ENCODE measurements around the gene CTIF.
"Not testable (repeated sequence)": the region's sequence is repeated elsewhere in the genome, so short reads cannot be mapped to it uniquely, and the experiment has no call there.

Gene CTIF

DNA sequence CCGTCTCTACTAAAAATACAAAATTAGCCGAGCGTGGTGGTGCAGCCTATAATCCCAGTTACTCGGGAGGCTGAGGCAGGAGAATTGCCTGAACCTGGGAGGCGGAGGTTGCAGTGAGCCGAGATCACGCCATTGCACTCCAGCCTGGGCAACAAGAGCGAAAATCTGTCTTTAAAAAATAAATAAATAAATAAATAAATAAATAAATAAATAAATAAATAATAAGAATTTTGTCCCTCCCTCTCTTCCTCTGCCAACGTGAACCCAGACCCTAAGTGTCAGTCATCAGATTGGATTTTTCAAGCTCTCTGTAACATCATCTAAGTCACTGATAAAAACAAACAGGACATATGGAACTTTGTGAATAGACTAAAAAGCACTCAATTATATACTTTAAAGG lies 178.4 kb downstream of the CTIF start:
- not testable (repeated sequence) for H3K27me3 ChIP-seq (ENCODE audit: insufficient read depth, low read length); H3K4me3 ChIP-seq (ENCODE audit: low read length); H3K9me3 ChIP-seq (ENCODE audit: insufficient read depth, low read depth, low read length); H3K36me3 ChIP-seq (ENCODE audit: insufficient read depth, low read depth, low read length); H3K9ac ChIP-seq (ENCODE audit: low read depth, low read length); H3K4me1 ChIP-seq (ENCODE audit: insufficient read depth, low read length); H3K27ac ChIP-seq (ENCODE audit: low read length)

DNA sequence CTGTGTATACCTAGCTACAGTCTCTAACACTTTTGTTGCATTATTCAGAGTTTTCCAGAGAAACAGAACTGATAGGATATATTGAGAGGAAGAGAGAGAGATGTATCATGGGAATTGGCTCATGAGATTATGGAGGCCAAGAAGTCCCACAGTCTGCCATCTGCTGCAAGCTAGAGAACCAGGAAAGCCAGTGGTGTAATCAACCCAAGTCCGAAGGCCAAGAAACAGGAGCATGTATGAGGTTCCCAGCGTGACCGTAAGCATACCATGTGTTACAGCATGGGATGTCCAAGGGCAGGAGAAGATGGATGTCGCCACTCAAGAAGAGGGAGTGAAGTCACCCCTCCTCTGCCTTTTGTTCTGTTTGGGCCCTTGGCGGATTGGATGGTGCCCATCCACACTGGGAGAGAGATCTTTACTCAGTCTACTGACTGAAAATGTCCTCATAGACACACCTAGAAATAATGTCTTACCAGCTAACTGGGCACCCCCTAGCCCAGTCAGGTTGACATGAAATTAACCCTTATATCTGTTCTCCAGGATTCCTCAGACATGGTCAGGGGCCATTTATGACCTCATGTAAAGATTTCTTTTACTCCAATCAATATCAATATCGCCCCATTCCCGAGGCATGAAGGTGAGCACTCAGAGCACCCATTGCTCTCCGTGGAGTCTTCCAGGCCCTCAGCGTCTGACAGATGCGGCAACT lies 179.6 kb downstream of the CTIF start:
- no peak overlapping the region for H3K9ac ChIP-seq (ENCODE audit: low read depth, low read length)
- H3K27me3 ChIP-seq (ENCODE audit: insufficient read depth, low read length) = no peaks in the 10 kb centered on the region
- H3K36me3 ChIP-seq (ENCODE audit: insufficient read depth, low read depth, low read length) = no peaks in the 10 kb centered on the region
- H3K4me3 ChIP-seq (ENCODE audit: low read length) = no peak overlapping the region
- peaks cover 5% of the 10 kb centered on the region; the same call in 1 of the 2 replicates for H3K4me1 ChIP-seq (ENCODE audit: insufficient read depth, low read length)
- H3K9me3 ChIP-seq (ENCODE audit: insufficient read depth, low read depth, low read length) = no peaks in the 10 kb centered on the region
- no peak overlapping the region for H3K27ac ChIP-seq (ENCODE audit: low read length)

DNA sequence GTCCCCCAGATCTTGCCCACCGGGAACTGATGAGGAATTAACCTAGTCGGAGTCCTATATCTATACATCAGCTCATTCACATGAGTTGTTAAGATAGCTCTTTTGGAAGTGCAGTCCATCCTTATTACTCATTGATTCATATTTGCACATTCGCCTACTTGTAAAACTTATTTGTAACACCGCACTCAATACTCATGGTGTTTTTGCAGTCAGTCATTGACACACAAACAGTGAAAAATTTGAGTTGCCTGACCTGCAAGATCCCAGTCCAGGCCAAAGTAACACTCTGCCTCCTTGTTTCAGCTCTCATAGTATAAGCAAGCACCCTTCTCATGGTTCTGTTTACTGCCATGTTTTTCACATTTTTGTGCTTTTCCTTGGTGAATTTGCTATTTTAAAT lies 180.6 kb downstream of the CTIF start:
- Histone ChIP-seq H3K9ac (ENCODE audit: low read depth, low read length) (no peak overlapping the region), H3K4me3 (ENCODE audit: low read length) (no peak overlapping the region), H3K27ac (ENCODE audit: low read length) (no peak overlapping the region), H3K4me1 (ENCODE audit: insufficient read depth, low read length) (peaks cover 5% of the 10 kb centered on the region; the same call in 1 of the 2 replicates), H3K9me3 (ENCODE audit: insufficient read depth, low read depth, low read length) (no peaks in the 10 kb centered on the region), H3K36me3 (ENCODE audit: insufficient read depth, low read depth, low read length) (no peaks in the 10 kb centered on the region), H3K27me3 (ENCODE audit: insufficient read depth, low read length) (no peaks in the 10 kb centered on the region)

DNA sequence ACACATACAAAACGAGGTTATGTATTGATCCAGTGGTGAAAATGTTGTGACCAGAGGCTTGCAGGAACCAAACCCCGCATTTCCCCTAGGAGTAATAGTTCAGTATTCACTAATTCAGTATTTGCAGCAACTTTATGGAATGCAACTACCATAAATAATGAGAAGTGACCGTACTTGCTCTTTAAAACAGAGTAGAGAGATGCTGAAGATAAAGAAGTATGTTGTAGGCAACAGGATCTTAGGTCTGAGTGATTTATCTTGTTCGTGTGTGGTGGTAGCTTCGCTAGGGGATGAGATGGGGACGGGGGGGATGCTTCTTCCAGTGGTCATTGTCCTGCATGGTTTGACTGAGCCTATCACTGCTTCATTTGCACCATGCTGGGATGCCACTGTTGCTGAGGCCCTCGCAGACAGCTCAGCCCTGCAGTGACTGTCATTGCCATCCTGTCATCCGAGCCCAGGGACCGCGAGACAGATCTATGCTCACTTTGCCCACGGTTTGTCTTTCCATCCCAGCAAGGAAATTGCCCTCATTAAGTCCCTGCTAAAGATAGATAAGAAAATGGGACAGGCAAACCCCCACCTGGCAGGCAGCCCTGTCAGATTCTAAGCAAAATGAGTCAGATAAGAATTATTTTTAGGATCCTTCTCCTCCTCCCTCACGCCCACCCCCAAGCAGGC lies 181.3 kb downstream of the CTIF start:
- Histone ChIP-seq H3K4me1 (ENCODE audit: insufficient read depth, low read length) (0 out of 2 replicates have a peak, but pooled peaks cover 2% of the 10 kb centered on the region), H3K27ac (ENCODE audit: low read length) (no peak overlapping the region), H3K4me3 (ENCODE audit: low read length) (no peak overlapping the region), H3K36me3 (ENCODE audit: insufficient read depth, low read depth, low read length) (no peaks in the 10 kb centered on the region), H3K27me3 (ENCODE audit: insufficient read depth, low read length) (no peaks in the 10 kb centered on the region), H3K9me3 (ENCODE audit: insufficient read depth, low read depth, low read length) (no peaks in the 10 kb centered on the region), H3K9ac (ENCODE audit: low read depth, low read length) (no peak overlapping the region)

DNA sequence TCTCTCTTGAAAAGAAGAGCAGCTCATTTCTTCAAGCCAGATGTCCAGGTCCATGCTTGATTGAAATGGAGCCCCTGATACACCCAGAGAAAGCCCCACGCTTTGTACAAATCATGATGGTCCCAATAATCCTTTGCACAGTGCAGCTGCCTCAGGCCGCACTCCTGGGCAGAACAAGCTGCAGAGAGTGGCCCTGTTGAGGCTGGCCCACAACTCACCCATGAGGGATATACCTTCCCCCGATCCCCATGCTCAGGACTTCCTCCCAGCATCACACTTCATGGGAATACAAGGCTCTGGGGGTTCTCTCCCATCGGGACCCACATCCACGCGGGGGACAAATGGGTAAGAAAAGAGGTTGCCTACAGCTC lies 181.8 kb downstream of the CTIF start:
- no peak overlapping the region for H3K27ac ChIP-seq (ENCODE audit: low read length)

DNA sequence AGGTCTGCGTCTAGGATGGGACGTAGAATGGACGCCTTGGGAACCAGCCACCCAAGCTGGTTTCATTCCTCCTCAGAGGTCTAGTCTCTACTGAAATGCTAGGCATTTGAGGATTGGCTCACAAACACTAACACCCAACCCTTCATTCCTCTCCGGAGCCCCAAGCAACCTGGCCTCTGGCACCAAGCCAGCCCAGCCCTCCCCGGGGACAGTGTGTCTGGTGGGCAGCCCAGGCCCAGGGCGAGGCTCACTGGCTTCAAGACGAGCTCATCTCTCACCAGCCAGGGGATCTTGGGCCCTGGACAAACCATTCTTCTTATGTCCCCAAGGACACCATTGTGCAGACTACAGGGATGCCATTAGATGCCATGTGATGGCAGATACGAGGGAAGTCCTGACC lies 182.5 kb downstream of the CTIF start:
- Histone ChIP-seq H3K4me3 (ENCODE audit: low read length) (no peak overlapping the region), H3K9ac (ENCODE audit: low read depth, low read length) (no peak overlapping the region), H3K27ac (ENCODE audit: low read length) (no peak overlapping the region)

More for the DNA sequence above, 181.8 kb downstream of the CTIF start:
- Histone ChIP-seq H3K9ac (ENCODE audit: low read depth, low read length) (no peak overlapping the region), H3K4me3 (ENCODE audit: low read length) (no peak overlapping the region), H3K4me1 (ENCODE audit: insufficient read depth, low read length) (no peaks in the 10 kb centered on the region), H3K36me3 (ENCODE audit: insufficient read depth, low read depth, low read length) (no peaks in the 10 kb centered on the region), H3K9me3 (ENCODE audit: insufficient read depth, low read depth, low read length) (no peaks in the 10 kb centered on the region), H3K27me3 (ENCODE audit: insufficient read depth, low read length) (no peaks in the 10 kb centered on the region)

DNA sequence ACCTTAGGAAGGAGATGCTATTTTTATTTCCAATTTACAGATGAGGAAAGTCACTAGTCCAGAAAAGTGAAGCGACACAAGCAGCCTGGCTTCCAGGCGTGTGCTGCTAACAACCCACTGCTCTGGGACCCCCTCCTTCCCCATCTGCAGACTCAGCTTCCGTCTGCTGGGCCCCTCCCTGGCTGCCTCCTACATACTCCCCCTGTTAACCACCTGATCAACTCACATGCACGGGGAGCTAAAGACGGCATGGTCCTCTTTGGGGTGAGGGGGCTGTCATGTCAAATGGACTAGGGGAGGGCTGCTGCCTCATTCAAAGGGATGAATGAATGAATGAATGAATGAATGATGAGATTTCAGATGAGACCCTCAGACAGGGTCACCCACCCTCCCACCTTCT lies 184.2 kb downstream of the CTIF start:
- no peaks in the 10 kb centered on the region for H3K36me3 ChIP-seq (ENCODE audit: insufficient read depth, low read depth, low read length)
- H3K27ac ChIP-seq (ENCODE audit: low read length) = no peak overlapping the region
- H3K4me1 ChIP-seq (ENCODE audit: insufficient read depth, low read length) = no peaks in the 10 kb centered on the region
- no peaks in the 10 kb centered on the region for H3K27me3 ChIP-seq (ENCODE audit: insufficient read depth, low read length)
- no peak overlapping the region for H3K4me3 ChIP-seq (ENCODE audit: low read length)
- H3K9ac ChIP-seq (ENCODE audit: low read depth, low read length) = no peak overlapping the region
- H3K9me3 ChIP-seq (ENCODE audit: insufficient read depth, low read depth, low read length) = no peaks in the 10 kb centered on the region

More for the DNA sequence above, 182.5 kb downstream of the CTIF start:
- Histone ChIP-seq H3K9me3 (ENCODE audit: insufficient read depth, low read depth, low read length) (no peaks in the 10 kb centered on the region), H3K27me3 (ENCODE audit: insufficient read depth, low read length) (no peaks in the 10 kb centered on the region), H3K36me3 (ENCODE audit: insufficient read depth, low read depth, low read length) (no peaks in the 10 kb centered on the region), H3K4me1 (ENCODE audit: insufficient read depth, low read length) (no peaks in the 10 kb centered on the region)

DNA sequence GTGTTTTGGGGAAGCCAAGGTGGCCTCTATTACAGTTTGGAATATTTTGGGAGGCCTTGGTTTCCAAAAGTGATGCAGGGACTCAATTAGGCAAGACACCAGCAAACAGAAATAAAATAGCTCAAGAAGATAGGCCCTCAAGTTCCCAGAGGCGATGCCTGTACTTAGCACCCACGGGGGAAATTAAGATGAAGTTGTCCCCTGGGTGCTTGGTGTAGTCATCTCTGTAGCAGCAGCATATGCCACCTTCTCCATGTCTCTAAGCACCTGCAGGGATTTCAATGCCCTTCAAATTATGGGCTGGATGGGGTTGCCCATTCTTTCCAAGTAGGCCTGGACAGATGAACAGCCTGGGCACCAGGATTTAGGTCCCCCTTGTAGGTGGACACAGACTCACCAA lies 185.0 kb downstream of the CTIF start:
- H3K9ac ChIP-seq (ENCODE audit: low read depth, low read length) = no peak overlapping the region
- no peak overlapping the region for H3K27ac ChIP-seq (ENCODE audit: low read length)
- H3K27me3 ChIP-seq (ENCODE audit: insufficient read depth, low read length) = no peaks in the 10 kb centered on the region
- no peaks in the 10 kb centered on the region for H3K9me3 ChIP-seq (ENCODE audit: insufficient read depth, low read depth, low read length)
- no peaks in the 10 kb centered on the region for H3K4me1 ChIP-seq (ENCODE audit: insufficient read depth, low read length)
- no peaks in the 10 kb centered on the region for H3K36me3 ChIP-seq (ENCODE audit: insufficient read depth, low read depth, low read length)
- no peak overlapping the region for H3K4me3 ChIP-seq (ENCODE audit: low read length)

DNA sequence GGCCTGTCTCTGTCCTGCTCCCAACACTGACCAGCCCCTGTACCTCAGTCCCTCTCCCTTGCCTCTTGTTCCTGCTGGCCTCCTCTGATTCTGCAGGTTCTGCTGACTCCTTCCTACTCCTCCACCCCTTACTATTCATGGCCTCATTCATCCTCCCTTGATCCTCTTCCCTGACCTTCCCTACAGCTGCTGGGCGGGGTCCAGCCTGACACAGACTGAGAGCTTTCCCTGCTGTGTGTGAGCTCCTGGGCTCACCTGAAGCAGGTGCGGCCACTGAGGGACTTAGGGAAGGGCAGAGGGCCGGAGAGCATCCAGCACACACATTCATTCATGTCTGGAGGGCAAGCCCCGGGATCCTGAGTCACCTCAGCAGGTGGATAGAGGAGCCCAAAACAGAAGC lies 185.6 kb downstream of the CTIF start:
- no peak overlapping the region; the same call in 1 of the 2 replicates for H3K9ac ChIP-seq (ENCODE audit: low read depth, low read length)
- no peaks in the 10 kb centered on the region for H3K9me3 ChIP-seq (ENCODE audit: insufficient read depth, low read depth, low read length)
- no peak overlapping the region for H3K27ac ChIP-seq (ENCODE audit: low read length)
- no peaks in the 10 kb centered on the region for H3K36me3 ChIP-seq (ENCODE audit: insufficient read depth, low read depth, low read length)
- no peaks in the 10 kb centered on the region for H3K27me3 ChIP-seq (ENCODE audit: insufficient read depth, low read length)
- no peaks in the 10 kb centered on the region for H3K4me1 ChIP-seq (ENCODE audit: insufficient read depth, low read length)
- H3K4me3 ChIP-seq (ENCODE audit: low read length) = no peak overlapping the region

DNA sequence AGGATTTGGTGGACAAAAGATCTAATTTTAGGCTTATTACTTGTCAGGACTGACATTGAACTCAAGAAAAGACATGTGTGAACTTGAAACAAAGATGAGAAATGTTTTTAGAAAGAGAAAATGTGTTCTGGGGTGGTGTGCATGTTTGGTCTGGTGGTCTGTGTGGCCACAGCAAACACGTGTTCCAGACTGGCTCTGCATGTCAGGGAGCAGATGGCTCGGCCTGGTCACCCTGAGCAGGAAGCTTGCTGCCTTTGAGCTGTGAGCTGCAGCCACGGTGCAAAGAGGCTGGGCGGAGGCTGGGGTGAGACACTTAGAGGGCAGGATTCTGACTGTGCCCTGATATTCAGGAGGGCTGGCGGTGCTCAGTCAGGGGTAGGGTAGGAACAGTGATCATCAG lies 186.1 kb downstream of the CTIF start:
- no peak overlapping the region for H3K27ac ChIP-seq (ENCODE audit: low read length)
- H3K36me3 ChIP-seq (ENCODE audit: insufficient read depth, low read depth, low read length) = no peaks in the 10 kb centered on the region
- H3K4me1 ChIP-seq (ENCODE audit: insufficient read depth, low read length) = no peaks in the 10 kb centered on the region
- H3K9me3 ChIP-seq (ENCODE audit: insufficient read depth, low read depth, low read length) = no peaks in the 10 kb centered on the region
- H3K4me3 ChIP-seq (ENCODE audit: low read length) = no peak overlapping the region
- no peak overlapping the region for H3K9ac ChIP-seq (ENCODE audit: low read depth, low read length)
- no peaks in the 10 kb centered on the region for H3K27me3 ChIP-seq (ENCODE audit: insufficient read depth, low read length)

DNA sequence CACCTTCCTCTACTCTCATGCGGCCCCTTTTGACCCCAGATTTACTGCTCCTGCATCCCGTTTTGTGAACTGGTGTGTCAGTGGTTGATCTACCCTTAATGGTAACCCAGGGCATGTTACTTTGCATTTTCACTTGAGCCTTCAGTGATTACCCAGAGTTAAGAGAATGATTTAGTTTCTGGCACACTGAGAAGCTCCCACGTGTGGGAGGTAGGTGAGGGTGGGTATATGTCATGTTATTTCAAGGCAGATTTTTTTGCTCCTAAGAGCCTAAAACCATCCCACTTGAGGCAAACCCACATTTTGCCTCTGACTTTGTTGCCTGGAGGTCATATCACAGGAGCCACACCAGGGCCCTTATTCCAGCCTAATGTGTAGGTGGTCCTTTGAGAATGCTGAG lies 186.7 kb downstream of the CTIF start:
- Histone ChIP-seq H3K27ac (ENCODE audit: low read length) (no peak overlapping the region), H3K9ac (ENCODE audit: low read depth, low read length) (no peak overlapping the region), H3K4me3 (ENCODE audit: low read length) (no peak overlapping the region)

DNA sequence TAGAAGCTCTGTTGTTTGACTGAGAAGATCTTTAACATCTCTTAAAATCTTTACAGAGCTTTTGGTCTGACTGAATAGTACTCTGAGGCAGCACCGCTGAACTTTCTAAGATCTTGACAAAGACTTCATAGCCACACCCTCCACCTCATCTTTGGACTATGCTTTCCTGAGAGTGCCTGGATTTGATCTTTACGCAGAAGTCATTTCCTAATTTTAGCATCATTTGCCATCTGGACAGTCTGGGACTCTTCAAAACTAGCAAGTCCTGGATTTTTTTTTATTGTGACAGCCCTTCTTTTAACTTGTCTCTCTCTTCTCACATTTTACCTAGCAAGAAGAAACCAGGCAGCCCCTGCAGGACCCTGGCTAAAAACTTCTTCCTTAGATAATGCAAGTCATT lies 188.8 kb downstream of the CTIF start:
- H3K27me3 ChIP-seq (ENCODE audit: insufficient read depth, low read length) = no peaks in the 10 kb centered on the region
- no peaks in the 10 kb centered on the region for H3K4me1 ChIP-seq (ENCODE audit: insufficient read depth, low read length)
- H3K36me3 ChIP-seq (ENCODE audit: insufficient read depth, low read depth, low read length) = no peaks in the 10 kb centered on the region
- no peak overlapping the region for H3K27ac ChIP-seq (ENCODE audit: low read length)
- no peak overlapping the region for H3K4me3 ChIP-seq (ENCODE audit: low read length)
- no peaks in the 10 kb centered on the region for H3K9me3 ChIP-seq (ENCODE audit: insufficient read depth, low read depth, low read length)
- H3K9ac ChIP-seq (ENCODE audit: low read depth, low read length) = no peak overlapping the region

More for the DNA sequence above, 186.7 kb downstream of the CTIF start:
- no peaks in the 10 kb centered on the region for H3K36me3 ChIP-seq (ENCODE audit: insufficient read depth, low read depth, low read length)
- no peaks in the 10 kb centered on the region for H3K4me1 ChIP-seq (ENCODE audit: insufficient read depth, low read length)
- no peaks in the 10 kb centered on the region for H3K27me3 ChIP-seq (ENCODE audit: insufficient read depth, low read length)
- no peaks in the 10 kb centered on the region for H3K9me3 ChIP-seq (ENCODE audit: insufficient read depth, low read depth, low read length)

All from iPS-20b (cell line).